ENCODE measurements around the gene SLC12A9.
A peak's percentile ranks its signal among the peaks of the same experiment; 100 is the strongest.

Gene SLC12A9

DNA sequence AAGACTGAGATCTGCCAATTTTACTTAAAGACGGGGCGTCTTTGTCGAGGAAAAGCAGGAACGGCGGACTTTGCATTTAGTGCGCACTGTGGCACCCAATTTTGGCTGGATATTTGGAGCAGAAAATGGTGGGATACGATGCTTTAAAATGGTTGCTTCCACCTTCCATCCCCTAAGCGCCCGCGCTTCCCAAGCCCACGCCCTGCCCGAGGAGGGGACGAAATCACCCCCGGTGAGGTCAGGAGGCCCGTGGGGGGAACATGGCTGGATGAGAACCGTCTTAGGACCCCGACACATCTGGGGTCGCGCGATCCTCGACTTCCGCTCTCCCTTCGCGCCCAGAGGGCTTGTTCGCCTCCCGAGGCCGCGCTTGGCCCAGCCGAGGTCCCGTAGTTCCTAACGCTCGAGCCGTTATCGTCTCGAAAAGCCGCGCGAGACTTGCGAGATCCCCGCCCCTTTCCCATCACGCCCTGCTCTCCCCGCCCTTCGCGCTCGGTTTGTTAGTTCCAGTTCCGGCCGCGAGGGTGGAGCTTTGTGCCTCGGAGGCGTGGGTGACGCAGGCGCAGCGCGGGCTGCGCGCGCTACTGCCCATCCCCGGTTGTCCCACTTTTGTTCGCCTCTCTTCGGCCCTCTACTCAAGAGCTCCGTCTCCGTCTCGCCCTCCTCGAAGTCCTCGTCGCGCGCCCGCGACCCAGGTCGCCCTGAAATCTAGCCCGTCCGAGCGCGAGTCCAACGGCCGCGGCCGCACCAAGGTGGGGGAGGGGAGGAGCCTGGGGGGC is 22.3 kb downstream of the SLC12A9 start, which contains the start of gene SRRT:
Gene SRRT, plus strand, starts transcription at position 527 of the 779 bp plus-strand sequence. CDS start 488 bp downstream, outside the sequence.
- in situ Hi-C loops (cut with HindIII; ENCODE audit: low pct_ligation_motif_present, low pct_unique_long_range_greater_than_20kb, low sequenced_read_pairs), result no loop called here
- DNase-seq, result peak; percentile 100

- in situ Hi-C loops (cut with HindIII; ENCODE audit: low pct_ligation_motif_present, low pct_unique_long_range_greater_than_20kb, low sequenced_read_pairs), result no loop called here
- DNase-seq, result peak; percentile 35
Measured at GRCh38 chr7:100875356-100875751, 22.8 kb downstream of the SLC12A9 start.

GRCh38 chr7:100878013-100878412 is 25.5 kb downstream of the SLC12A9 start:
- in situ Hi-C loops (cut with HindIII; ENCODE audit: low pct_ligation_motif_present, low pct_unique_long_range_greater_than_20kb, low sequenced_read_pairs), result no loop called here
- no peak for DNase-seq

GRCh38 chr7:100878685-100879084 is 26.2 kb downstream of the SLC12A9 start:
- no peak for DNase-seq
- in situ Hi-C loops (cut with HindIII; ENCODE audit: low pct_ligation_motif_present, low pct_unique_long_range_greater_than_20kb, low sequenced_read_pairs), result no loop called here

DNA sequence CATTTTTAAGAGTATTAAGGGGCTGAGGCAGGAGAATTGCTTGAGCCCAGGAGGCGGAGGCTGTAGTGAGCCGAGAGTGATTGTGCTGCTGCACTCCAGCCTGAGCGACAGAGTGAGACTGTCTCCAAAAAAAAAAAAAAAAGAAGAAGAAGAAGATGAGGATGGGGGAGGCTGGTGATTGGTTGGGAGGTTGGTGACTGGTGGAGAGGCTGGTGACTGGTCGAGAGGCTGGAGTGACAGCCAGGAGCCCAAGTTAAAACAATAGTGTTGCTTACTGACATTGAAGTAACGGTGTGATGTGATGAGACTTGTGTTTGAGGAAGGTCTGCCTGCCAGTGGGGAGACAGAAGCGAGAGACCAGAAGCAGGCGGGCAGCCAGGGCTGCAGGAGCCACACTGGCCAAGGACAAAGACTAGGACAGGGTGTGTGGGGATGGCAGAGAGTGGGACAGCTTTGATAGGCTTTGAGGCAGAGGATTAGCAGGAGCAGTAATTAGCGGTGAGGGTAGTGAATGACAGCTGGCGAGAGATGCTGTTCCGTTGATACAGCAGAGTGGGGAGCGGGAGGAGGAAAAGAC is 27.3 kb downstream of the SLC12A9 start:
- in situ Hi-C loops (cut with HindIII; ENCODE audit: low pct_ligation_motif_present, low pct_unique_long_range_greater_than_20kb, low sequenced_read_pairs), result loop anchor here (10.0 kb wide), 1 partner anchor 175 kb away; no protein-coding TSS in a partner anchor
- DNase-seq, result no peak

GRCh38 chr7:100880645-100881044 is 28.1 kb downstream of the SLC12A9 start:
- DNase-seq, result no peak
- in situ Hi-C loops (cut with HindIII; ENCODE audit: low pct_ligation_motif_present, low pct_unique_long_range_greater_than_20kb, low sequenced_read_pairs), result loop anchor here (10.0 kb wide), 1 partner anchor 174 kb away; no protein-coding TSS in a partner anchor

DNA sequence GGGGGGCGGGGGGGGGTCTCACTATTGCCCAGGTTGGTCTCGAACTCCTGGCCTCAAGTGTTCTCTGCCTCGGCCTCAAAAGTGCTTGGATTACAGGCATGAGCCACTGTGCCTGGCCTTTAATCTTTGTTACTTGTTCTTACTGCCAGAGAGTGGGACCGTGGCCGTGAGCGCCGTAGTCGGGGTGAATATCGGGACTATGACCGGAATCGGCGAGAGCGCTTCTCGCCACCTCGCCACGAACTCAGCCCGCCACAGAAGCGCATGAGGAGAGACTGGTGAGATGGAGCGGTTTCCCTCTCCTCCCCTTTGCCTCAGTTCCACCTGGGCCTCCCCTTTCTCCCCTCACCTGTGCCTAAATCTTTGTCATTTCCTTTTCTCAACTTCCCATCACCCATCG is 28.6 kb downstream of the SLC12A9 start:
- no peak for DNase-seq
- in situ Hi-C loops (cut with HindIII; ENCODE audit: low pct_ligation_motif_present, low pct_unique_long_range_greater_than_20kb, low sequenced_read_pairs), result loop anchor here (10.0 kb wide), 1 partner anchor 174 kb away; no protein-coding TSS in a partner anchor

DNA sequence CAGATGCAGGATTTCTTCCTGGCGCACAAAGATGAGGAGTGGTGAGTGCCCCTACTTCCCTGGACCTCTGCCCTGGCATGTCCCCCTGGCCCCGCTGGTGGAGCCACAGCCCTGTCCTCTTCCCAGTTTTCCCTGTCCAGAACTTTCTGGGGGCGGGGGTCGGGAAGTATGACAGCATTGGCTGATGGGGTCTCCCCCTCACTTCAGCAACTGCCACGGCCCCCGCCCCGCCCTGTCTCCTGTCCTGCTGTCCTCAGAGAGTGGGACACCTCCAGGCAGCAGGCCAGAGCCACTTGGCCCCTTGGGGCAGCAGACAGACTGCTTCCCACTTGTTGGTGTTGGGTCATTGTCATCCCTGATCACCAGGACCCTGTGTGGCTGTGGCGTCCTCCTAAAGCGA is 29.7 kb downstream of the SLC12A9 start:
- in situ Hi-C loops (cut with HindIII; ENCODE audit: low pct_ligation_motif_present, low pct_unique_long_range_greater_than_20kb, low sequenced_read_pairs), result loop anchor here (10.0 kb wide), 1 partner anchor 173 kb away; no protein-coding TSS in a partner anchor
- no peak for DNase-seq

- in situ Hi-C loops (cut with HindIII; ENCODE audit: low pct_ligation_motif_present, low pct_unique_long_range_greater_than_20kb, low sequenced_read_pairs), result loop anchor here (10.0 kb wide), 1 partner anchor 172 kb away; no protein-coding TSS in a partner anchor
- DNase-seq, result no peak
Measured at GRCh38 chr7:100882785-100883526, 30.4 kb downstream of the SLC12A9 start.

GRCh38 chr7:100884736-100885439 is 32.4 kb downstream of the SLC12A9 start:
- no peak for DNase-seq
- in situ Hi-C loops (cut with HindIII; ENCODE audit: low pct_ligation_motif_present, low pct_unique_long_range_greater_than_20kb, low sequenced_read_pairs), result loop anchor here (10.0 kb wide), 1 partner anchor 170 kb away; no protein-coding TSS in a partner anchor

DNA sequence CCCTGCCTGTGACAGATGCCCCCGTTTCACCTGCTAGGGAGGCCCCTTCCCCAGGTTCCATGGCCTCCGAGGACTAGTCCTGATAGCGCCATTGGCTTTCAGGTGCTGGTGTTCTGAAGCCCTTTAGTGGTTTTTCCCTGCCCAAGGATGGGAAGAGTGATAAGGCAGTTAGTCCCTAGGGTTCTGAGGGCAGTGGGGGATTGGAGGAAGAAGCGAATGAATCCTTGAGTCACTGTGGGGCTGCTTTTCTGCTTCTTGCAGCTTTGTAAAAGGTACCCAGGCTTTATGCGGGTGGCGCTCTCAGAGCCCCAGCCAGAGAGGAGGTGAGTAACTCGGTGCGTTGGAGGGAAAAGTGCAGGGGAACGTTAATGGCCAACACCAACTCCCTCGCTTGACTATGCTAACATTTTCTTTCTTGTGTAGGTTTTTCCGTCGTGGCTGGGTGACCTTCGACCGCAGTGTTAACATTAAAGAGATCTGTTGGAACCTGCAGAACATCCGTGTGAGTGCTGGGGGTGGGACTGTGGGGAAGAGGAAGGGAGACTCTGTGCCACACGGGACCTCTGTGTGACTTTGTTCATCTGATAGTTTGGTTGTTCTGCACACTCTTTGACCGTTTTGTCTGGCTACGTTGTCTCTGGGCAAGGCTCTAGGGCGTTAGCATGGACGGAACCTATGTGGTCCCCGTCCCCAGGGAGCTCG is 33.1 kb downstream of the SLC12A9 start:
- DNase-seq, result no peak
- in situ Hi-C loops (cut with HindIII; ENCODE audit: low pct_ligation_motif_present, low pct_unique_long_range_greater_than_20kb, low sequenced_read_pairs), result loop anchor here (10.0 kb wide), 1 partner anchor 169 kb away; no protein-coding TSS in a partner anchor

DNA sequence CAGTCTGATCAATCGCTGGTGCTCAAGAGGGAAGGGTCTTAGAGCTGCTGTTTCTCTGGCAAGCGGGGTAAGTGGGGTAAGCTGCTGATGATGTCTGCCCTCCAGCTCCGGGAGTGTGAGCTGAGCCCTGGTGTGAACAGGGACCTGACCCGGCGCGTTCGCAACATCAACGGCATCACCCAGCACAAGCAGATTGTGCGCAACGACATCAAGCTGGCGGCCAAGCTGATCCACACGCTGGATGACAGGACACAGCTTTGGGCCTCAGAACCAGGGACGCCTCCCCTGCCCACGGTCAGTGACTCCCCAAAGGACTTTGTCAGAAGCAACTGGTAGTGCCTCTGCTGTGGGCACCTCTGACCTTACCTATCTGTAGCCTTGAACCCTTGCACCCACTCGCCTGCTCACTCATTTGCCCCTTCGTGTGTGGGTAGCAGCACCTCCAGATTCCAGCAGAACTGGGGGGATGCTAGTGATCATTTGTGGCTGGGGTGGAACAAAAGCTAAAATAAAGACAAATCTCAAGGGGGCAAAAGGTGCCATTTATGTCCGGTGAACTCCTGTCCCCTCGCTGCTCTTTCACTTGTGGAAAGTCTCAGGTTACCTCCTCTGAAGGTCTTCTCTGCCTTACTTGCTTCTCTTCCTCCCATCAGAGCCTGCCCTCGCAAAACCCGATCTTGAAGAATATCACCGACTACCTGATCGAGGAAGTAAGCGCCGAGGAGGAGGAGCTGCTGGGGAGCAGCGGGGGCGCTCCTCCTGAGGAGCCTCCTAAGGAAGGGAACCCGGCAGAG is 33.8 kb downstream of the SLC12A9 start:
- no peak for DNase-seq
- in situ Hi-C loops (cut with HindIII; ENCODE audit: low pct_ligation_motif_present, low pct_unique_long_range_greater_than_20kb, low sequenced_read_pairs), result loop anchor here (10.0 kb wide), 1 partner anchor 168 kb away; no protein-coding TSS in a partner anchor

DNA sequence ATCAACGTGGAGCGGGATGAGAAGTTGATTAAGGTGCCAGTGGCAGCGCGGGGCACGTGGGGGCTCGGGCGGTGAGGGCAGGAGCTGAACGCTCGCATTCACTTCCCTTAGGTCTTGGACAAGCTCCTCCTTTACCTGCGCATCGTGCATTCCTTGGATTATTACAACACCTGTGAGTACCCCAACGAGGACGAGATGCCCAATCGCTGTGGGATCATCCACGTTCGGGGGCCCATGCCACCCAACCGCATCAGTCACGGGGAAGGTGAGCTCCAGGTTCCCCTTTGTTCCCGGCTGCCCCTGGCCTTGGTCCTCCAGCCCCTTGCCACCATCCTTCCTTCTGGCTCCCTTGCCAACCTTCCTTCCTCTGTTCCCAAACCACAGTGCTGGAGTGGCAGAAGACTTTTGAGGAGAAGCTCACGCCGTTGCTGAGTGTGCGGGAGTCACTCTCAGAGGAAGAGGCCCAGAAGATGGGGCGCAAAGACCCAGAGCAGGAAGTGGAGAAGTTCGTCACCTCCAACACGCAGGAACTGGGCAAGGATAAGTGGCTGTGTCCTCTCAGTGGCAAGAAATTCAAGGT is 34.5 kb downstream of the SLC12A9 start:
- in situ Hi-C loops (cut with HindIII; ENCODE audit: low pct_ligation_motif_present, low pct_unique_long_range_greater_than_20kb, low sequenced_read_pairs), result loop anchor here (10.0 kb wide), 1 partner anchor 168 kb away; no protein-coding TSS in a partner anchor
- DNase-seq, result no peak

DNA sequence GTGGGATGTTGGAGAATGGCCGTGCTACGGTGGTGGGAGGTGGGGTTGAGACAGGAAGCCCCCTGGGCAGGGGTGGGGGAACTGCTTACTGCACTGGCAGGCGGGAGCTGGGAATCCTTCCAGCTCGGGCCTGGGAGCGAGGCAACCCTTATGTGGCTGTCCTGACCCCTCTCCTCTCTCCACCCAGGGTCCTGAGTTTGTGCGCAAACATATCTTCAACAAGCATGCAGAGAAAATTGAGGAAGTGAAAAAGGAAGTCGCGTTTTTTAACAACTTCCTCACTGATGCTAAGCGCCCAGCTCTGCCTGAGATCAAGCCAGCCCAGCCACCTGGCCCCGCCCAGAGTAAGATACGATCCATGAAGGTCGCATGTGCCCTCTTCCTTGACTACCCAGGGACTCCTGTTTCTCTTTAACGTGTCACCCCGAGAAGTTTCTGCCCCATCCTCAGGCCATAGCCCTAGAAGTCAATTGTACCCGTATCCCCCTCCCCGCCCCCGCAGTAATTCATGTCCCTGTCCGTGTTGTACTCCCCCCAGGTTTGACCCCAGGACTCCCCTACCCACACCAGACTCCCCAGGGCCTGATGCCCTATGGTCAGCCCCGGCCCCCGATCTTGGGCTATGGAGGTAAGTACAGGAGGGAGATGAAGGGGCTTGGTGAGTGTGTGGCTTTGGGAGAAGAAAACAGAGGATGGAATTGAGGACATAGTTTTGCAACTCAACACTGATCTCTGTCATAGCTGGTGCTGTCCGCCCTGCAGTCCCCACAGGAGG is 35.2 kb downstream of the SLC12A9 start:
- in situ Hi-C loops (cut with HindIII; ENCODE audit: low pct_ligation_motif_present, low pct_unique_long_range_greater_than_20kb, low sequenced_read_pairs), result loop anchor here (10.0 kb wide), 1 partner anchor 167 kb away; no protein-coding TSS in a partner anchor
- no peak for DNase-seq

- DNase-seq, result no peak
- in situ Hi-C loops (cut with HindIII; ENCODE audit: low pct_ligation_motif_present, low pct_unique_long_range_greater_than_20kb, low sequenced_read_pairs), result loop anchor here (10.0 kb wide), 1 partner anchor 166 kb away; no protein-coding TSS in a partner anchor
Measured at GRCh38 chr7:100888291-100888987, 35.9 kb downstream of the SLC12A9 start.
